ENCODE results near the gene TICAM1.
A peak's percentile ranks its signal among the peaks of the same experiment; 100 is the strongest.
"Not testable (repeated sequence)": the region's sequence is repeated elsewhere in the genome, so short reads cannot be mapped to it uniquely, and the experiment has no call there.

The TICAM1 gene

DNA sequence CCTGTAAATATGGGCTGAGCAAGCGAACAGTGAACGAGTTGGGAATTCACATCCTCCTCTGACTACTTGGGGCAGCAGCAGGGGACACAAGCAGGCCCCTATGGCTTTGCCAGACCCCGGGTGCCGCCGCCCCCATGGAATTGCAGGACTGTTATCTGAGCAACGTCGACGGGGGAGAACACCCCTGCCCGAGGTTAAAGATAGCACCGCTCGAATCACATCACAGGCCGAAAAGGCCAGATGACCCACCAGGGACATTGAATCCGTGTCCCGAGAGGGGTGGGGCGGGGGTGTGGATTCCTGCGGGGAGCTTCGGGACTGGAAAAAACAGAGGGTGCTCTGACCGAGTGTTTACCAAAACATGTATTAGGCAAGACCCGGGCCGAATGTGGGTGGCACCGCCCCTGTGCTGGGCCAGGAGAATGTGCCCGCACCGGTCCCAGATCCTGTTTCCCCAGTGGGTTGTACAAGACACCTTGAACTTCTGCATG is 30.9 kb downstream of the TICAM1 start:
- H3K9me3 ChIP-seq (ENCODE audit: control insufficient read depth, low read length): no peaks in the 10 kb centered on the region
- peak overlapping the region; percentile 93 for H2AFZ ChIP-seq
- peak overlapping the region; percentile 58 for H3K9ac ChIP-seq
- H3K4me3 ChIP-seq (ENCODE audit: low read depth, low read length): no peak overlapping the region
- no peaks in the 10 kb centered on the region for H3K36me3 ChIP-seq (ENCODE audit: control insufficient read depth, insufficient read depth, low read length)
- TF ChIP-seq, protein P1, sequence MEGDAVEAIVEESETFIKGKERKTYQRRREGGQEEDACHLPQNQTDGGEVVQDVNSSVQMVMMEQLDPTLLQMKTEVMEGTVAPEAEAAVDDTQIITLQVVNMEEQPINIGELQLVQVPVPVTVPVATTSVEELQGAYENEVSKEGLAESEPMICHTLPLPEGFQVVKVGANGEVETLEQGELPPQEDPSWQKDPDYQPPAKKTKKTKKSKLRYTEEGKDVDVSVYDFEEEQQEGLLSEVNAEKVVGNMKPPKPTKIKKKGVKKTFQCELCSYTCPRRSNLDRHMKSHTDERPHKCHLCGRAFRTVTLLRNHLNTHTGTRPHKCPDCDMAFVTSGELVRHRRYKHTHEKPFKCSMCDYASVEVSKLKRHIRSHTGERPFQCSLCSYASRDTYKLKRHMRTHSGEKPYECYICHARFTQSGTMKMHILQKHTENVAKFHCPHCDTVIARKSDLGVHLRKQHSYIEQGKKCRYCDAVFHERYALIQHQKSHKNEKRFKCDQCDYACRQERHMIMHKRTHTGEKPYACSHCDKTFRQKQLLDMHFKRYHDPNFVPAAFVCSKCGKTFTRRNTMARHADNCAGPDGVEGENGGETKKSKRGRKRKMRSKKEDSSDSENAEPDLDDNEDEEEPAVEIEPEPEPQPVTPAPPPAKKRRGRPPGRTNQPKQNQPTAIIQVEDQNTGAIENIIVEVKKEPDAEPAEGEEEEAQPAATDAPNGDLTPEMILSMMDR (IDR thresholded peaks at IDR 0.05): no peak
- H3K27ac ChIP-seq: peak overlapping the region; percentile 95
- H3K4me2 ChIP-seq (ENCODE audit: low read length): peak overlapping the region; percentile 45
- no peaks in the 10 kb centered on the region for H3K27me3 ChIP-seq (ENCODE audit: control insufficient read depth, insufficient read depth, low read length)
- H3K79me2 ChIP-seq: peaks cover 22% of the 10 kb centered on the region
- H3K4me1 ChIP-seq: peaks cover 11% of the 10 kb centered on the region

DNA sequence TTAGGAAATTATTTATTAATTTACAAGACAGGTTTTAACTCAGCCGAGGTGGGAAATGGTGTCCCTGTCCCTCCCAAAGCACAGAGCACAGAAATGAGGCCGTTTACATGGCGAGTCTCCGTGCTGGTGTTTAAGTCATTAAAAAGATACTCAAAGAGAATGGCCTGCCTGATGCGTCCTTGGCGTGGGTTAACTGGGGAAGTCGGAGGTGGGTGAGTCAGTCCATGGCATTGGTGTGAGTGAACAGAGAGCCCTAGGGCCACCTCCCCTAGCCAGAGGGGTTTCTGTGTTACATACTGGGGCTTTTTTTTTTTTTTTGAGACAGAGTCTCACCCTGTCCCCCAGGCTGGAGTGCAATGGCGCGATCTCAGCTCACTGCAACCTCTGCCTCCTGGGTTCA is 36.1 kb downstream of the TICAM1 start:
- Histone ChIP-seq H3K4me2 (ENCODE audit: low read length) (no peak overlapping the region), H3K27ac (no peak overlapping the region), H3K9ac (no peak overlapping the region), H3K79me2 (peaks cover 29% of the 10 kb centered on the region), H3K4me3 (ENCODE audit: low read depth, low read length) (no peak overlapping the region), H2AFZ (no peak overlapping the region), H3K36me3 (ENCODE audit: control insufficient read depth, insufficient read depth, low read length) (no peaks in the 10 kb centered on the region), H3K9me3 (ENCODE audit: control insufficient read depth, low read length) (no peaks in the 10 kb centered on the region), H3K27me3 (ENCODE audit: control insufficient read depth, insufficient read depth, low read length) (no peaks in the 10 kb centered on the region), H3K4me1 (peaks cover 13% of the 10 kb centered on the region)
- TF ChIP-seq, protein P1 (IDR thresholded peaks at IDR 0.05): no peak

DNA sequence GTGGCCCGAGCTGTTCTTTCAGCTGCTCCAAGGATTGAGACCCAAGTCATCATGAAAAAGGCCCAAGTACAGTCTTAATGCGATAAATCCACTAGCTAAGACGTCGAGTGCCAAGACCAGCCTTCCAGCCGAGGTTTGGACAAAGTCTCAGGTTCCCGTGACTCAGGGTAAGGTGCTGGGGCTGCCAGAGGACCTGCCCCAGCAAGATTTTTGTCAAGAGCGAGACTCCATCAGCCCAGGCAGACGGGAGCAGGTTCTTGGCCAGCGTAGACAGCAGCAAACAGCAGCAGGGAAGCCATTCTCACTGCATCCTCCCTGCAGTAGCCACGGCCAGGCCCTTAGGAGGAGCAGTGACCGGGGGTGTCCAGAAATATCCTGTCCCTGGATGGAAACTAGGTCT is 36.5 kb downstream of the TICAM1 start:
- H3K9me3 ChIP-seq (ENCODE audit: control insufficient read depth, low read length): no peaks in the 10 kb centered on the region
- H3K4me2 ChIP-seq (ENCODE audit: low read length): no peak overlapping the region
- no peak overlapping the region for H2AFZ ChIP-seq
- peaks cover 24% of the 10 kb centered on the region for H3K79me2 ChIP-seq
- TF ChIP-seq, protein P1 (IDR thresholded peaks at IDR 0.05): no peak
- no peak overlapping the region for H3K9ac ChIP-seq
- no peak overlapping the region for H3K4me3 ChIP-seq (ENCODE audit: low read depth, low read length)
- H3K27me3 ChIP-seq (ENCODE audit: control insufficient read depth, insufficient read depth, low read length): no peaks in the 10 kb centered on the region
- peaks cover 11% of the 10 kb centered on the region for H3K4me1 ChIP-seq
- no peak overlapping the region for H3K27ac ChIP-seq
- H3K36me3 ChIP-seq (ENCODE audit: control insufficient read depth, insufficient read depth, low read length): no peaks in the 10 kb centered on the region

DNA sequence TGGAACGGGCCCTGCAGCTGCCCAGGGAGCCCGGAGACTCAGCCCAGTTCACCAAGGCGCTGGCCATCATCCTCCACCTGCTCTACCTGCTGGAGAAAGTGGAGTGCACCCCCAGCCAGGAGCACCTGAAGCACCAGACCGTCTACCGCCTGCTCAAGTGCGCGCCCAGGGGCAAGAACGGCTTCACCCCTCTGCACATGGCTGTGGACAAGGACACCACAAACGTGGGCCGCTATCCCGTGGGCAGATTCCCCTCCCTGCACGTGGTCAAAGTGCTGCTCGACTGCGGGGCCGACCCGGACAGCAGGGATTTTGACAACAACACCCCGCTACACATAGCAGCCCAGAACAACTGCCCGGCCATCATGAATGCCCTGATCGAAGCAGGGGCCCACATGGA is 38.2 kb downstream of the TICAM1 start:
- Histone ChIP-seq H3K4me1 (peaks cover 11% of the 10 kb centered on the region), H3K27ac (peak overlapping the region; percentile 90), H3K79me2 (peaks cover 21% of the 10 kb centered on the region)
- H3K36me3 ChIP-seq (ENCODE audit: control insufficient read depth, insufficient read depth, low read length); H2AFZ ChIP-seq; H3K4me3 ChIP-seq (ENCODE audit: low read depth, low read length); H3K4me2 ChIP-seq (ENCODE audit: low read length); H3K9ac ChIP-seq; H3K9me3 ChIP-seq (ENCODE audit: control insufficient read depth, low read length); H3K27me3 ChIP-seq (ENCODE audit: control insufficient read depth, insufficient read depth, low read length): not testable (repeated sequence)

DNA sequence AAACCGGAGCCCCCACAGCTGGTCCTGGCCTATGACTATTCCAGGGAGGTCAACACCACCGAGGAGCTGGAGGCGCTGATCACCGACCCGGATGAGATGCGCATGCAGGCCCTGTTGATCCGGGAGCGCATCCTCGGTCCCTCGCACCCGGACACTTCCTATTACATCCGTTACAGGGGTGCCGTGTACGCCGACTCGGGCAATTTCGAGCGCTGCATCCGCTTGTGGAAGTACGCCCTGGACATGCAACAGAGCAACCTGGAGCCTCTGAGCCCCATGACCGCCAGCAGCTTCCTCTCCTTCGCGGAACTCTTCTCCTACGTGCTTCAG is 38.7 kb downstream of the TICAM1 start:
- H3K36me3 ChIP-seq (ENCODE audit: control insufficient read depth, insufficient read depth, low read length): not testable (repeated sequence)
- peak overlapping the region; percentile 85 for H3K4me3 ChIP-seq (ENCODE audit: low read depth, low read length)

DNA sequence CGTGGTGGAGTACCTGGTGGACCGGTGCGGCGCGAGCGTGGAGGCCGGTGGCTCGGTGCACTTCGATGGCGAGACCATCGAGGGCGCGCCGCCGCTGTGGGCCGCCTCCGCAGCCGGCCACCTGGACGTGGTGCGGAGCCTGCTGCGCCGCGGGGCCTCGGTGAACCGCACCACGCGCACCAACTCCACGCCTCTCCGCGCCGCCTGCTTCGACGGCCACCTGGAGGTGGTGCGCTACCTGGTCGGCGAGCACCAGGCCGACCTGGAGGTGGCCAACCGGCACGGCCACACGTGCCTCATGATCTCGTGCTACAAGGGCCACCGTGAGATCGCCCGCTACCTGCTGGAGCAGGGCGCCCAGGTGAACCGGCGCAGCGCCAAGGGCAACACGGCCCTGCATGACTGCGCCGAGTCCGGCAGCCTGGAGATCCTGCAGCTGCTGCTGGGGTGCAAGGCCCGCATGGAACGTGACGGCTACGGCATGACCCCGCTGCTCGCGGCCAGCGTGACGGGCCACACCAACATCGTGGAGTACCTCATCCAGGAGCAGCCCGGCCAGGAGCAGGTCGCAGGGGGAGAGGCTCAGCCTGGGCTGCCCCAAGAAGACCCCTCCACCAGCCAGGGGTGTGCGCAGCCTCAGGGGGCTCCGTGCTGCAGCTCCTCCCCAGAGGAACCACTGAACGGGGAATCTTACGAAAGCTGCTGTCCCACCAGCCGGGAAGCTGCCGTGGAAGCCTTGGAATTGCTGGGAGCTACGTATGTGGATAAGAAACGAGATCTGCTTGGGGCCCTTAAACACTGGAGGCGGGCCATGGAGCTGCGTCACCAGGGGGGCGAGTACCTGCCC is 39.3 kb downstream of the TICAM1 start:
- Histone ChIP-seq H3K4me2 (ENCODE audit: low read length) (peak overlapping the region; percentile 78), H2AFZ (peak overlapping the region; percentile 80), H3K9ac (peak overlapping the region; percentile 12), H3K4me1 (peaks cover 11% of the 10 kb centered on the region), H3K79me2 (peaks cover 21% of the 10 kb centered on the region), H3K4me3 (ENCODE audit: low read depth, low read length) (peak overlapping the region; percentile 85), H3K27ac (peak overlapping the region; percentile 90)
- H3K36me3 ChIP-seq (ENCODE audit: control insufficient read depth, insufficient read depth, low read length); H3K27me3 ChIP-seq (ENCODE audit: control insufficient read depth, insufficient read depth, low read length); H3K9me3 ChIP-seq (ENCODE audit: control insufficient read depth, low read length): not testable (repeated sequence)

More for the DNA sequence above, 38.7 kb downstream of the TICAM1 start:
- H3K27ac ChIP-seq: peak overlapping the region; percentile 90
- not testable (repeated sequence) for H3K27me3 ChIP-seq (ENCODE audit: control insufficient read depth, insufficient read depth, low read length); H2AFZ ChIP-seq; H3K9ac ChIP-seq; H3K9me3 ChIP-seq (ENCODE audit: control insufficient read depth, low read length)
- peaks cover 21% of the 10 kb centered on the region for H3K79me2 ChIP-seq
- H3K4me2 ChIP-seq (ENCODE audit: low read length): peak overlapping the region; percentile 78
- peaks cover 11% of the 10 kb centered on the region for H3K4me1 ChIP-seq
